HL-60 (cell line): Measurements from ENCODE around the gene WDR43.

Source experiments
- CTCF ChIP-seq: IDR thresholded peaks from one replicate; pipeline ENCODE4 v1.5.1; 2011; ENCODE audit warnings: low read length, control low read depth, inconsistent platforms; ENCODE audit not compliant: insufficient read depth
- GABPA ChIP-seq: IDR thresholded peaks from 2 replicates; pipeline ENCODE4 v1.6.1; 2012; ENCODE audit warnings: low read depth
- POLR2AphosphoS5 ChIP-seq: IDR thresholded peaks from 2 replicates; pipeline ENCODE4 v1.6.1; 2012; ENCODE audit warnings: low read depth

GRCh38 chr2:28956415-28956826, 62.0 kb downstream of the WDR43 start:
- TF ChIP-seq CTCF: peak; percentile 10
- no peak for TF ChIP-seq POLR2AphosphoS5
- TF ChIP-seq GABPA: no peak
